ENCODE data around the gene GRIA3.
"Not testable (repeated sequence)": the region's sequence is repeated elsewhere in the genome, so short reads cannot be mapped to it uniquely, and the experiment has no call there.

The GRIA3 gene

DNA sequence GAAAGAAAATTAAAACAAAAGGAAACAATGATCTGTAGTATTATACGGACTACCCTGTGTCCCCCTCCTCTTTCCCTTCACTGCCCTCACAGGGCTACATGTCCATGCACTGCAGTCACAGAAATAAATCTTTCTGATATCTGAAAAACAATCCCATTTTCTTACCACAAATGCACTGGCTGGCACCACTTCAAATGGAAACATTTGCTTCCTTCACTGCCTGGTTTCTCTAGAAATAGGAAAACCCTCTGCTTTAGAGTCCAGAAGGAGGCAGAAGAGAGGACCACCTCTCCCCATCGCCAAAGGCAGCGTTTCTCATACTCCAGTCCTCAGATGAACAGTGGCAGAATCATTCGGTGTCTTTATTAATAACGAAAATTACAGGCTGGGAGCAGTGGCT is 98.2 kb downstream of the GRIA3 start:
- no peak for DNase-seq

DNA sequence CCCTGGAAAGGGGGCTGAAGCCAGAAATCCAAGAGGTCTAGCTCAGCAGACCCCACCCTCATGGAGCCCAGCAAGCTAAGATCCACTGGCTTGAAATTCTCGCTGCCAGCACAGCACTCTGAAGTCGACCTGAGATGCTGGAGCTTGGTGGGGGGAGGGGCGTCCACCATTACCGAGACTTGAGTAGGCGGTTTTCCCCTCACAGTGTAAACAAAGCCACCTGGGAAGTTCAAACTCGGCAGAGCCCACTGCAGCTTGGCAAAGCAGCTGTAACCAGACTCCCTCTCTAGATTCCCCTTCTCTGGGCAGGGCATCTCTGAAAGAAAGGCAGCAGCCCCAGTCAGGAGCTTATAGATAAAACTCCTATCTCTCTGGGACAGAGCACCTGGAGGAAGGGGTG is 99.3 kb downstream of the GRIA3 start:
- not testable (repeated sequence) for DNase-seq

GRCh38 chrX:123291623-123292022 is 107.5 kb downstream of the GRIA3 start:
- DNase-seq = no peak

- no peak for DNase-seq
Measured at GRCh38 chrX:123298026-123298425, 113.9 kb downstream of the GRIA3 start.

DNA sequence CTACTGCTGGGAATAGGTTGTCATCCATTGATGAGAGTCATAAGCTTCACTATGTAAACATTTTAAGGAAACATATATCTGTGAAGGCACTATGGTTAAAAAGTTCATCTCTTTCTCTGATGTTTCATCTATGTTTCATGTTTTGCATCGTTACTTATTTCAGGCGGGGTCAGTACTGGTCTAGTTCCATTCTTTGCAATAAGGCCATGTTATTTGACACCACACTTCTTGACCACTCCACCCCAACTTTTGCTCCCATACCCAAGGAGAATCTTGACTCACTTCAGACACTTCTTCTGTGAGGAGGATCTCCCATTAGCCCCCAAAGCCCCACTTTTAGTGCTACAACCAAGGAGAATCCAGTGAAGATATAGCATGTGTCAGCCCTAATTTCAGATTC is 119.4 kb downstream of the GRIA3 start:
- DNase-seq = no peak

- no peak for DNase-seq
Measured at GRCh38 chrX:123308658-123309057, 124.6 kb downstream of the GRIA3 start.

- no peak for DNase-seq
Measured at GRCh38 chrX:123310112-123310511, 126.0 kb downstream of the GRIA3 start.

DNA sequence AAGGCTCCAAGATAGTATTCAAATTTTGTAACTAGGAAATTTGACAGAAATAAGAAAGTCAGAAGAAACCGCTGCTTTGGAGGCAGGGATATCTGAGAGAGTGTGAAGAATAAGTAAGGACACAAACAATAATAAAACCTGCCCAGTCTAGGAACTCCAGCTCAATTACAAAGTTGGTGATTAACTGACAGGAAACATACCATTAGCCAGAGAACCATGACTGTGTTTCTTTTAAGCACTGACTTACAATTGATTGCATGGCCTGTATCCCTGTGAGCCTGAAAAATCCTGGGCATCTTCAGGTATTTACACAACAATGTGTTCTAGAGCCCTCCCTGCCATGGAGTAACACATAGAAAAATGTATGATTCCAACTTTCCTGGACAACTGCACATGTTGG is 127.4 kb downstream of the GRIA3 start:
- no peak for DNase-seq

DNA sequence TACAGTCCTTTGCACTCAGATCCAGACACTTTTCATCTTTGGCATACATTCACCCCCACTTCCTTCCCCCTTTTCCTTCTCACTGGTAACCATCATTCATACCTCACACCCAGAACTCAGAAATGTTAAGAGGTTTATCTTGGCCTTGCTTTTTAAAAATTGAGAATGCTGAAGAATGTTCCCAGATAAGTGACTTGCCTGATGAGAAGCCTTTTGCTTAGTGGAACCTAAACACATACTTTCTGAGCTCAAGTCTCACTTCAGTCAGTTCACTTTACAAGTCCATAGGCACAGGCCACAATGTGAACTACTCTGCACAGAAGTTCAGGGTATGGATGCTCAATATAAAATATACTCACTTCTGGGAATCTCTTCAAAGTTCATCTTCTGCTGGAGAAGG is 129.4 kb downstream of the GRIA3 start:
- DNase-seq = no peak

GRCh38 chrX:123320622-123321021 is 136.5 kb downstream of the GRIA3 start:
- DNase-seq = no peak

DNA sequence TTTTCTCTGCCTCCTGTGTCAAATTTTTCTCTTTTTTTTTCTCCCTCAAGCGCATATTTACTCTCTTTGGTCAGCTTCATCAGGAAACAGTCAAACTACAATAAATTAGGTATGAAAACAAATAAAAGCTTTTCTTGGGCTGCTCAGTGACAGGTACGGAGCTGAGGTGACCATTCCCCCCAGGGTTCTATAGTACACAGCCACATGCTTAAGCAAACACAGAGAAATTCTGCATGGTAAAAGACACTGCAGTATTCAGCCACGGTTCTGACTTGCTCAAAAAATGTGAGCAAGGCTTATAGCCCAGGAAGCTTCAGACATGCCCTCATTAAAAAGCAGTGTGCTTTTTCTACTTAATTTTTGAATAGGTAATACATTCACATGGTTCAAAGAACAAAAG is 138.5 kb downstream of the GRIA3 start:
- no peak for DNase-seq

DNA sequence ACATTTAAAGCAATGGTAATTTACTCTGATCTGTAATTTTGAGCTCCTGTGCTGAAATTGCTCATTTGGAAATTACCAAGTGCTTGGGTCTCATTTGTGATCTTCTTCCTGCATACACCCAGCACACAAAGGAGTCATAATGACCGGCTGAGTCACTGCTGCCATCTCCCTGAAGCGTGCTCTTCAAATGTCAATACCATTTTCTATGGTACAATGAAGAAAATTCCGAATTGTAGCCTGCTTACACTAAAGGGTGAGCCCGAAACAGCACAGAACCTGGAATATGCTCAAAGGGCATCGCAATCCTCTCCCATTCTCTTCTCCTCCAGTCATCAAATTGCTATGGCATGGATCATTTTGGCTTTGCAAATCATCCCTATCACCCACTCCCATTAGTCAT is 140.5 kb downstream of the GRIA3 start:
- no peak for DNase-seq

DNA sequence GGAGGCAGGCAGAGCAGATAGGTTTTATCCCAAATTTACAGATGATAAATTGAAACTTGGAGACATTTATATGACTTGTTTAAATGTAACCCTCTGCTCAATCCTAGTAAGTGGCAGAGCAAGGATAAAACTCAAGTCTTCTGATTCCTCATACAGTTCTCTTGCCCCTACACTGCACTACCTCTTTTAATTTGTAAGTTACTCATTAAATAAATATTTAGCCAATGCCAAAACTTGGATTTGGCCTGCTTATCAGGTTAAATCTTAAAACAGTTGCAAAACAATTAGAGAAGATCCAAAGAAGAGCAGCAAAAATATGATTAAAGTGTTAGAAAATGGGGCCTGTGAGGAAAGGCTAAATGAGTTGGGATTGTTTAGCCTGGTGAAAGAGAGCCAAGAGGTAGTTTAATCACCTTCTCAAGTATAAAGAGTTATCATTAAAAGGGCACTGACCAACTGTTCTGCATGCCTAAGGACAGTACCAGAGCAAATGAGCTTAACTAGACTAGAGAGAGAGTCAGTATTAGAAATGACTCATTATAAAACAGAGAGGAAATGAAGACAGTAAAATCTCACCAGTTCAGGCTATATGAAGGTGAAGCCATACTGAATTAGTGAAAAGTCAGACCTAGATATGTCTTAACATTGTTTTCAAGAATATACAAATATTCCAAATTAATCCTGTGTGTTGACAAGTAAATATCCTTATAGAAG is 146.3 kb downstream of the GRIA3 start:
- DNase-seq = no peak

DNA sequence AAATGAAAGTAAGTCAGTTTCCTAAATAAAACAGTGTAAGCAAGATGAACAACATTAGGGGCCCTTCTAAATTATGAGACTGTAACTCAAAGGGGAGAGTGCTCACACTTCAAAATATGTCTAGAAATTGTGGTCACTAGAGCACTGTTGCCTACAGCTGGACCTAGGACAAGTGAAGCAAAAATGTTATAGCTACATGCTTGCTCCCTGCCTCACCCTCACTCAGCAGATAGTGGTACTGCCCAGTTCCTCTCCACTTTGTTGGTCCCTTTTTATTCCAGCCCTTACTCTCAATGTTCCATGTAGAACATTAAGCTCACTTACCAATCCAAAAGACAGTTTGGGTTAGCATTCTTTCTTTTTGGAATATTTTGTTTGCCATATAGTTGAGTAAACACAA is 147.3 kb downstream of the GRIA3 start:
- DNase-seq = no peak

GRCh38 chrX:123331859-123332258 is 147.8 kb downstream of the GRIA3 start:
- no peak for DNase-seq

DNA sequence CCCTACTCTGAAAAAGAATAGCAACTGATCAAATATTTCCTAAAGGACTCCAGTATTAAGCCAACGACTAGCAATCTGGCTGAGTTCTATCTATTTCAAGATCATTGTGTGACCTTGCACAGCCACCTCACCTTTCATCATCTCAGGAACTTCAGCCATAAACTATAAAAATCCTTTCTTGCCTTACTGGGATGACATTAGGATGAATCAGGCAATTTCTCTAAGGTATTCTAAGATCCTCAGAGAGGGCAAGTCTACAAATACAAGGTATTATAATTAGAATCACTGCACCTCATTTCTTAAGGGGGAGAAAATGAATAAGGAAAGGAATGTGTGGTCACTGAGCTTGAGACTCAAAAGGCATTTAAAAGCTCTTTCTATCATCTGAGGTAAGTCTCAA is 152.6 kb downstream of the GRIA3 start:
- no peak for DNase-seq

GRCh38 chrX:123337886-123338639 is 154.0 kb downstream of the GRIA3 start:
- no peak for DNase-seq

- DNase-seq = no peak
Measured at GRCh38 chrX:123339221-123339905, 155.3 kb downstream of the GRIA3 start.

DNA sequence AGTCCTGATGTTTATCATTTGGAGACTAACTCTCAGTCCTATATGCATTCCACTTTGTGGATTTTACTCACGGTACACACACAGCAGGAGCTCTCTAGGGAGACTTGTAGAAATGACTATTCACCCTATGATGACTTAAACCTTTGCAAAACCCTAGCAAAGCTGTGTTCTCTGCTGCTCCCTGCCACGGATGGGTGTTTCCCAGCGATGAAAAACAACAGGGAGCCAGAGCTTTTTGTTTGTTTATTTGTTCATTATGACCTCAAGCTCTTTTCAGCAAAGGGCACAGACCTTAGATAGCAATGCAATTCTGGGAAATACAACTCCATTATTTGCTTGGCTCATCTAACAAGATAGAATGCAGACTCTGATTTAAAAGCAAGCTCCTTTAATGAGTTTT is 156.6 kb downstream of the GRIA3 start:
- DNase-seq = no peak

- DNase-seq = no peak
Measured at GRCh38 chrX:123348468-123348867, 164.4 kb downstream of the GRIA3 start.

GRCh38 chrX:123350226-123350625 is 166.1 kb downstream of the GRIA3 start:
- no peak for DNase-seq

DNA sequence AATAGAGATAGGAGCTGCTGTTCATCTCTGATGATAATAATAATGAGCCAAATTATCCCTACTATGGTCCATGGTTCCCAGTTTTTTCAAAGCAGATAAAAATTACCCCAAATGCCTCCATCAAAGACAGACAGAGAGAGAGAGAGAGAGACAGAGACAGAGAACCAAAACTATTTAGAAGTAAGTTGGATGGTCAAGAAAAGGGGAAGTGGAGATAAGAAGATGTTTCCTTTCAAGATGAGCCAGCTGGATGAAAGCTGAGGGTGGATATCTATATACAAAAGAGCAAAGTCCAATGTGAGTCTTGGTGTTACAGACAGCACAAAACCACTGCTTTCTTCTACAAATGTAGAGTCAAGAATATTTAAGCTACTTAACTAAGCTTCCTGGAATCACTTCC is 173.9 kb downstream of the GRIA3 start:
- DNase-seq = no peak

- DNase-seq = no peak
Measured at GRCh38 chrX:123358457-123358856, 174.4 kb downstream of the GRIA3 start.

- peak; percentile 35 for DNase-seq
Measured at GRCh38 chrX:123361371-123361770, 177.3 kb downstream of the GRIA3 start.
